Measurements from ENCODE around the gene DHDDS.

DNA sequence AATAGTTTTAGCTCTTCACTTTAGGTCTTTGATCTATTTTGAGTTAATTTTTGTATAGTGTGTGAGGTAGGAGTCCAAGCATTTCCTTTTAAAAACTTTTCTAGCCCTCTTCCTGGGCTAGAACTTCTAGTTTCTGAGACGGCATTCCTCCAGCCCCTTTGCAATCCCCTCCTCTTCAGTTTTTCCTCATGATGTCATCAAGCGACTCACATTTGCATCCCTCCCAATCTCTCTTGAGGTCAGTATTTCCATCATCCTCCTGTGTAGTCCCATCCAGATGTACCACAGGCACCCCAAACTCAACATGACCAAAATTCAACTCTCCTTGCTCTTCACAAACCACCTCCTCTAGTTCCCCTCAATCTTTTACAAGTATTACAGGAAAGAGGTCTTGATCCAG is 50.8 kb downstream of the DHDDS start:
- TF ChIP-seq FOXP2 (optimal IDR thresholded peaks at IDR 0.05; ENCODE audit: control extremely low read depth, extremely low read length, insufficient read depth) (no peak), EZH2 (IDR thresholded peaks at IDR 0.05) (no peak), POLR2AphosphoS5 (IDR thresholded peaks at IDR 0.05; ENCODE audit: borderline replicate concordance, low read depth, low read length) (no peak)
